HepG2 (cell line): ENCODE data around the gene TSGA10IP. TPM values are rescaled to one million over a fixed set of nuclear protein-coding genes. Genes with fewer than 3 reads are reported as not detected.

ENCODE experiments used
- ATAC-seq: fragments of 200-7000 bp; cut with Tn5 transposase; 3 replicates; pipeline ENCODE4 v1.9.1; 2020; ENCODE audit warnings: mild to moderate bottlenecking, moderate library complexity
- BruUV-seq: library from RNA; stranded (reverse); fragments of 400-500 nt; replicated peaks from 2 replicates; lab custom pipeline; 2021; lab: Mats Ljungman, UMichigan
- CTCF ChIA-PET: fragments of 300-600 bp; formaldehyde crosslinking; extraction: SDS; loops from one replicate; lab custom pipeline; 2021; ENCODE audit warnings: low total read pairs, inconsistent platforms, low intra/inter-chr PET ratio; lab: Yijun Ruan, JAX
- POLR2A ChIA-PET: fragments of 350-600 bp; sonication (Branson Sonifier 250); formaldehyde crosslinking; loops from one replicate; lab custom pipeline; 2020; ENCODE audit warnings: antibody characterized with exemption, inconsistent platforms; lab: Yijun Ruan, JAX
- DNase-seq: peaks from one replicate; pipeline ENCODE4 v3.0.0-alpha.2; 2015; ENCODE audit warnings: low spot score
- FAIRE-seq: peaks from 3 replicates; lab custom pipeline; 2011; peaks lifted over from hg19 to GRCh38; lab: Jason Lieb, UNC
- H2AFZ ChIP-seq: one replicate; pipeline ENCODE4 v1.6.1; 2011; ENCODE audit warnings: low read length, inconsistent platforms
- H3K27ac ChIP-seq: fragments of 300-600 bp; 3 replicates; pipeline ENCODE4 v1.8.0; 2011; ENCODE audit warnings: mixed run types, mild to moderate bottlenecking, mixed read lengths, low read length, inconsistent platforms; ENCODE audit not compliant: insufficient read depth; ENCODE audit errors: extremely low read length
- H3K27me3 ChIP-seq, 2 experiments: fragments of 200-600 bp in 1 of 2; 2 replicates in 1 of 2; 3 replicates in 1 of 2; pipeline versions ENCODE4 v1.6.0 to v1.8.0; 2011; ENCODE audit warnings: low read length in 2 of 2, mild to moderate bottlenecking in 2 of 2, moderate library complexity in 2 of 2, inconsistent platforms in 1 of 2; ENCODE audit not compliant: insufficient read depth in 2 of 2, control insufficient read depth in 1 of 2
- H3K36me3 ChIP-seq, 2 experiments: fragments of 200-600 bp in 1 of 2; replicated peaks in 1 of 2; 2 replicates in 1 of 2; 3 replicates in 1 of 2; pipeline versions ENCODE4 v1.5.1 to v1.8.0; 2011; ENCODE audit warnings: low read length in 2 of 2, inconsistent platforms in 1 of 2; ENCODE audit not compliant: insufficient read depth in 2 of 2, control insufficient read depth in 1 of 2
- H3K4me1 ChIP-seq: 2 replicates; pipeline ENCODE4 v1.5.1; 2012; ENCODE audit warnings: low read length, inconsistent platforms; ENCODE audit not compliant: insufficient read depth
- H3K4me2 ChIP-seq: 2 replicates; pipeline ENCODE4 v1.6.0; 2011; ENCODE audit warnings: low read depth, low read length, inconsistent platforms
- H3K4me3 ChIP-seq, 3 experiments: fragments of 200-600 bp in 1 of 3; sonication (generic), shearing (Covaris generic) in 1 of 3; replicated peaks in 1 of 3; 2 replicates each; pipeline ENCODE4 v1.5.1; 2011 to 2016; ENCODE audit warnings: low read length in 3 of 3, inconsistent platforms in 2 of 3, low read depth in 2 of 3, mild to moderate bottlenecking in 2 of 3, control low read depth in 1 of 3, mixed read lengths in 1 of 3; ENCODE audit not compliant: insufficient read depth in 1 of 3
- H3K79me2 ChIP-seq: one replicate; pipeline ENCODE4 v1.6.1; 2011; ENCODE audit warnings: low read length, inconsistent platforms; ENCODE audit not compliant: insufficient read depth
- H3K9ac ChIP-seq: 2 replicates; pipeline ENCODE4 v1.6.0; 2011; ENCODE audit warnings: mild to moderate bottlenecking, low read depth, low read length, inconsistent platforms; ENCODE audit not compliant: insufficient read depth
- H3K9me3 ChIP-seq: 2 replicates; pipeline ENCODE4 v1.5.1; 2012; ENCODE audit warnings: mild to moderate bottlenecking, low read length
- H4K20me1 ChIP-seq: 2 replicates; pipeline ENCODE4 v1.6.0; 2011; ENCODE audit warnings: inconsistent platforms, mild to moderate bottlenecking, low read length, moderate library complexity; ENCODE audit not compliant: insufficient read depth
- AGO2 ChIP-seq: fragments of 200-400 bp; formaldehyde crosslinking; optimal IDR thresholded peaks from 2 replicates; pipeline ENCODE3; 2017; ENCODE audit warnings: mild to moderate bottlenecking, low read depth, low read length, moderate library complexity
- CAMTA2 ChIP-seq: sonication (generic); formaldehyde crosslinking; IDR thresholded peaks from 2 replicates; pipeline ENCODE4 v1.4.0; 2020; ENCODE audit warnings: mild to moderate bottlenecking, missing genetic modification reagents, borderline replicate concordance
- DR1 ChIP-seq: sonication (generic); formaldehyde crosslinking; IDR thresholded peaks from 2 replicates; pipeline ENCODE4 v1.8.0; 2021; ENCODE audit warnings: mild to moderate bottlenecking, missing genetic modification reagents, inconsistent platforms
- GTF2F1 ChIP-seq: fragments of 150-350 bp; IDR thresholded peaks from 2 replicates; pipeline ENCODE4 v1.6.1; 2014; ENCODE audit warnings: low read length
- HHEX ChIP-seq: IDR thresholded peaks from 2 replicates; pipeline ENCODE4 v1.6.1; 2016; ENCODE audit warnings: control low read depth
- MIER2 ChIP-seq: IDR thresholded peaks from 2 replicates; pipeline ENCODE4 v1.6.1; 2016; ENCODE audit warnings: missing biosample characterization, missing genetic modification reagents
- NR3C1 ChIP-seq: sonication (generic); formaldehyde crosslinking; IDR thresholded peaks from 2 replicates; pipeline ENCODE4 v1.4.0; 2020; ENCODE audit warnings: missing genetic modification reagents
- RAD51 ChIP-seq: fragments of 450-650 bp; IDR thresholded peaks from 2 replicates; pipeline ENCODE4 v1.6.1; 2016; ENCODE audit warnings: borderline replicate concordance
- SAFB2 ChIP-seq: sonication (generic); formaldehyde crosslinking; IDR thresholded peaks from 2 replicates; pipeline ENCODE4 v1.5.1; 2020; ENCODE audit warnings: missing genetic modification reagents, low read depth, mild to moderate bottlenecking, borderline replicate concordance
- SMAD3 ChIP-seq: sonication (generic); formaldehyde crosslinking; IDR thresholded peaks from 2 replicates; pipeline ENCODE4 v1.4.0; 2020; ENCODE audit warnings: missing genetic modification reagents
- SMARCC2 ChIP-seq: fragments of 450-650 bp; IDR thresholded peaks from 2 replicates; pipeline ENCODE4 v1.6.1; 2017; ENCODE audit warnings: antibody characterized with exemption, mild to moderate bottlenecking
- SP140L ChIP-seq: sonication (generic); formaldehyde crosslinking; IDR thresholded peaks from 2 replicates; pipeline ENCODE4 v1.4.0; 2020; ENCODE audit warnings: missing genetic modification reagents, borderline replicate concordance
- SRSF4 ChIP-seq: fragments of 200-400 bp; formaldehyde crosslinking; IDR thresholded peaks from one replicate; pipeline ENCODE4 v1.6.1; 2018; ENCODE audit warnings: mild to moderate bottlenecking, low read depth, low read length, moderate library complexity; ENCODE audit not compliant: poor library complexity, severe bottlenecking
- TCF7L2 ChIP-seq: IDR thresholded peaks from 2 replicates; pipeline ENCODE4 v1.6.1; 2011; ENCODE audit warnings: mild to moderate bottlenecking, low read depth, low read length, moderate library complexity
- U2AF2 ChIP-seq: fragments of 200-400 bp; formaldehyde crosslinking; IDR thresholded peaks from 2 replicates; pipeline ENCODE4 v1.6.1; 2017; ENCODE audit warnings: low read depth, mild to moderate bottlenecking, low read length
- ZMYM3 ChIP-seq: sonication (generic); formaldehyde crosslinking; IDR thresholded peaks from 2 replicates; pipeline ENCODE4 v1.5.1; 2020; ENCODE audit warnings: mild to moderate bottlenecking, missing genetic modification reagents
- ZNF224 ChIP-seq: sonication (generic); formaldehyde crosslinking; IDR thresholded peaks from 2 replicates; pipeline ENCODE4 v1.5.0; 2020; ENCODE audit warnings: mild to moderate bottlenecking, missing genetic modification reagents
- ZNF44 ChIP-seq: sonication (generic); formaldehyde crosslinking; IDR thresholded peaks from 2 replicates; pipeline ENCODE4 v1.5.1; 2020; ENCODE audit warnings: mild to moderate bottlenecking, missing genetic modification reagents
- ZNF501 ChIP-seq: sonication (generic); formaldehyde crosslinking; IDR thresholded peaks from 2 replicates; pipeline ENCODE4 v1.5.1; 2020; ENCODE audit warnings: mild to moderate bottlenecking, moderate library complexity, missing genetic modification reagents
- WGBS: methylation state at CpG from one replicate; pipeline ENCODE4 v1.1.6; 2017; ENCODE audit warnings: low lambda C conversion rate; 5-methylcytosine and 5-hydroxymethylcytosine counted together
- in situ Hi-C: cut with HindIII; loops from 2 replicates; pipeline ENCODE4 v1.10.0; 2017; ENCODE audit warnings: low pct_unique_long_range_greater_than_20kb; ENCODE audit not compliant: extremely low pct_ligation_motif_present
- intact Hi-C: fragments of 100-400 bp; cut with micrococcal nuclease; formaldehyde crosslinking; loops from one replicate; pipeline ENCODE4 v1.10.0; 2022; ENCODE audit not compliant: unreplicated experiment
- polyA plus RNA-seq, 8 experiments: library from polyadenylated mRNA; depleted of rRNA in 3 of 8; stranded (reverse) in 7 of 8; unstranded in 1 of 8; fragments of >200 nt; fragmentation: Illumina TruSeq in 4 of 8; extraction: Trizol in 4 of 8; gene quantifications; 2 replicates each; pipeline versions ENCODE4 v1.2.1 to v1.2.3, GENCODE V29; 2011 to 2016; ENCODE audit warnings: low read depth in 4 of 8, missing spikeins in 1 of 8, mixed read lengths in 1 of 8; ENCODE audit not compliant: insufficient read depth in 1 of 8
- total RNA-seq, 5 experiments: library from RNA; depleted of rRNA; stranded (reverse); fragments of >200 nt; fragmentation: Illumina TruSeq; extraction: Trizol; gene quantifications; 2 replicates each; pipeline ENCODE4 v1.2.3, GENCODE V29; 2016; ENCODE audit warnings: low read depth in 1 of 5

TSGA10IP gene
- total and polyA plus RNA-seq, 2 of the 13 experiments (the other 11 are each of a cell fraction or from before 2014, with no cell fraction given), result not detected

GRCh38 chr11:65981972-65982823 lies 36.9 kb downstream of the TSGA10IP start:
- no peaks in the 10 kb centered on the region for H3K79me2 ChIP-seq
- H3K27me3 ChIP-seq, result no peaks in the 10 kb centered on the region; a peak in 1 of 5 replicates
- H3K4me1 ChIP-seq, result peaks cover 15% of the 10 kb centered on the region
- intact Hi-C loops (no loop called here), in situ Hi-C loops (loop anchor here (10.0 kb wide), 1 partner anchor 267 kb away; the partner anchor contains the start of gene KAT5)
- no peak overlapping the region for H3K9ac ChIP-seq
- no peak overlapping the region for H3K4me3 ChIP-seq
- ChIA-PET CTCF (no interaction called here), POLR2A (no interaction called here)
- no peak overlapping the region for H3K4me2 ChIP-seq
- no peak overlapping the region for H3K27ac ChIP-seq
- BruUV-seq, result no TSS peak
- no peaks in the 10 kb centered on the region for H4K20me1 ChIP-seq
- H3K36me3 ChIP-seq, result peaks cover 5 to 12% of the 10 kb centered on the region in 2 experiments; a peak in 3 of 5 replicates
- DNase-seq (no peak), FAIRE-seq (no peak), ATAC-seq (peak; percentile 17)
- 62% methylated on average over 14 of the region's 16 CpGs for WGBS
- TF ChIP-seq AGO2 (peak; percentile 30), CAMTA2 (no peak)
- no peak overlapping the region for H2AFZ ChIP-seq
- H3K9me3 ChIP-seq, result no peaks in the 10 kb centered on the region

GRCh38 chr11:65982824-65983588 lies 37.7 kb downstream of the TSGA10IP start:
- Histone ChIP-seq H3K9me3 (no peaks in the 10 kb centered on the region), H4K20me1 (no peaks in the 10 kb centered on the region), H3K4me2 (peak overlapping the region; percentile 20; the same call in 1 of the 2 replicates), H3K79me2 (no peaks in the 10 kb centered on the region), H3K27me3 (no peaks in the 10 kb centered on the region; a peak in 1 of 5 replicates), H3K4me1 (peaks cover 15% of the 10 kb centered on the region), H2AFZ (no peak overlapping the region), H3K9ac (no peak overlapping the region), H3K27ac (no peak overlapping the region), H3K36me3 (0 out of 5 replicates have a peak, but pooled peaks cover 2 to 6% of the 10 kb centered on the region in 2 experiments), H3K4me3 (peak overlapping the region in 1 of 3 experiments; percentile 23; a peak in 1 of 6 replicates)
- no peak for FAIRE-seq
- intact Hi-C loops, result no loop called here
- ATAC-seq, result peak; percentile 27
- in situ Hi-C loops, result loop anchor here (10.0 kb wide), 1 partner anchor 268 kb away; the partner anchor contains the start of gene KAT5
- TF ChIP-seq ZNF224 (no peak), SMARCC2 (no peak), ZNF501 (CRISPR knock-in tag) (no peak), HHEX (CRISPR knock-in tag) (no peak), SRSF4 (no peak), ZNF44 (no peak), NR3C1 (no peak), GTF2F1 (no peak), SMAD3 (CRISPR knock-in tag) (no peak), MIER2 (no peak), DR1 (CRISPR knock-in tag) (no peak), SP140L (CRISPR knock-in tag) (no peak), RAD51 (no peak), ZMYM3 (CRISPR knock-in tag) (no peak), TCF7L2 (no peak), SAFB2 (CRISPR knock-in tag) (no peak), U2AF2 (no peak)
- ChIA-PET CTCF (no interaction called here), POLR2A (no interaction called here)
- DNase-seq, result no peak
- BruUV-seq, result no TSS peak
- WGBS, result 62% methylated on average over 22 of the region's 22 CpGs
